Kidney tubule cell (primary cell): ENCODE data around the gene GATA2.

Source experiments
- DNase-seq: peaks from one replicate; pipeline ENCODE4 v3.0.0-alpha.2; 2018; ENCODE audit warnings: low spot score

The GATA2 gene

DNA sequence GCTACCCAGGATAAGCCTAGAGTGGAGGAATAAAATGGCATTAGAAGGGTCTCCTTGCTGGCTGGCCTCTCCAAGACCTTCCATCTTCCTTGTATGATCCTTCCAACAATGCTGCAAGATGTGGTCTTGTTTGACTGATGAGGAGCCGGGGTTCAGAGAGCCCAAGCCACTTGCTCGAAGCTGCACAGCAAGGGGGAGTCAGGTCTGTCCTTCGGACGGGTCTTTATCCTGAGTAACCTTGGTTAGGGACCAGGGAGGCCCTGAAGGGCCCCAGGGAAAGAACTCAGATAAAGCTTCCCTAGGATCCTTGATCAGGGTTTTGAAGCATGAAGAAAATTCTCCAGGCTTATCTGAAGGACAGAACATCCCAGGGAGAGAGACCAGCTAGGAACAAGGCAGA lies 19.3 kb downstream of the GATA2 start:
- DNase-seq: no peak

DNA sequence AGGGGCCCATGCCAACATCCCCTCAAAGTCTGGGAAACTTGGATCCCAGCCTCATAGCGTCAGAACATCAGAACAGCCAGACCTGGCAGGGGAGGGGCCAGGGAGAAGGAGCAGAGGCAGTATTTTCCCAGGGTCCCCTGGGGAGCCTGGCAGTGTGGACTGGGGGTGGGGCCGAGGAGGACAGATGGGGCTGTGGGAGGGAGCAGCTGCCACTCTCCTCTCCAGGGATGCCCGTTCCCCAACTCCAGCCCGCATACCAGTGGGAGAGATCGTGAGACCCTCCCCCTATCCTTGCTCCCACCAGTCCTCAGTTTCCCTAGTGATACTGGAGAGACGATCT lies 19.9 kb downstream of the GATA2 start:
- no peak for DNase-seq

DNA sequence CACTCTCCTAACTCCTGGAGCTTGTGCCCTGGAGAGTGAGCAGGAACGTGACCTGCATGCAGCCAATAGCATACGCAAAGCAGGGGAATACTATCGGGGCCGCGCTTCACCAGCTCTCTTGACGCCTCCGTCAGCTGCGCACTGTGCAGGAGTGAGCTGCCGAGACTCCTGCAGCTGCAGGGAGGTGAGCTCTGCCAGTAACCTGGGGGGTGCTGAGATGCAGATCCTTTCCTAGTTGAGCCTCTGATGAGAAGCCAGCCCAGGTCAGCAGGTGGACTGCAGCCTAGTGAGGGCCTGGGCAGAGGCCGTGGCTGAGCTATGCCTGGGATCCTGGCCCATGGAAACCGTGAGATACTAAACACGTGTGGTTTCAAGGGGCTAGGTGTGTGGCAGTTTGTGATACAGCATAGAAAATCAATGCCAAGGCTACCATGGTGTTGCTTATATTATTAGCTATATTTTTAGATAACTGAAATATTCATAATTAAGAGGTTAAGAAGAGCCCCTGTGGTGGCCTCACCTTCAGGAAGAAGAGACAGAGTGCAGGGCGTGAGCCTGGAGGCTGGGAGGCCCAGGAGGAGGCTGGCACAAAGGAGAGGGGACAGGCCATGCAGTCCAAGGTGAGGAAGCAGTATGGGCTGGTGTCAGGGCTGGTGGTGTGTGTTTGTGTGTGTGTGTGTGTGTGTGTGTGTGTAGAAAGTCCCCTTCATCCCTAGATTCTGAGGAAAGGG lies 20.4 kb downstream of the GATA2 start:
- DNase-seq: no peak

GRCh38 chr3:128471720-128472119 lies 21.3 kb downstream of the GATA2 start:
- DNase-seq: no peak

DNA sequence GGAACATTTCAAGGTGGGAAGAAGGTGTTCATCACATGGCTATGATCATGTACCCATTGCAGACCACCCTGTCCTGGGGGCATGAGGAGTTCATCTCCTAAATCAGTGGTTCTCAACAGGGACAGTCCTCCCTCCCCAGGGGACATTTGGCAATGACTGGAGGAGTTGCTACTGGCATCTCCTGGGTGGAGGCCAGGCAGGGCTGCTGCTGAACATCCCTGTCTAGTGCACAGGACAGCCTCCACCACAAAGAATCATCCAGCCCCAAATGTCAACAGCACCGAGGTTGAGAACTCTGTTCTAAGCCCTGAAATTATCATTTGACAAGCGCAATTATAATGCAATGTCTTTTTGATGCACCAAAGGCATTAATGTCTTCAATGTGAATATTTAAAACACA lies 21.9 kb downstream of the GATA2 start:
- DNase-seq: no peak

DNA sequence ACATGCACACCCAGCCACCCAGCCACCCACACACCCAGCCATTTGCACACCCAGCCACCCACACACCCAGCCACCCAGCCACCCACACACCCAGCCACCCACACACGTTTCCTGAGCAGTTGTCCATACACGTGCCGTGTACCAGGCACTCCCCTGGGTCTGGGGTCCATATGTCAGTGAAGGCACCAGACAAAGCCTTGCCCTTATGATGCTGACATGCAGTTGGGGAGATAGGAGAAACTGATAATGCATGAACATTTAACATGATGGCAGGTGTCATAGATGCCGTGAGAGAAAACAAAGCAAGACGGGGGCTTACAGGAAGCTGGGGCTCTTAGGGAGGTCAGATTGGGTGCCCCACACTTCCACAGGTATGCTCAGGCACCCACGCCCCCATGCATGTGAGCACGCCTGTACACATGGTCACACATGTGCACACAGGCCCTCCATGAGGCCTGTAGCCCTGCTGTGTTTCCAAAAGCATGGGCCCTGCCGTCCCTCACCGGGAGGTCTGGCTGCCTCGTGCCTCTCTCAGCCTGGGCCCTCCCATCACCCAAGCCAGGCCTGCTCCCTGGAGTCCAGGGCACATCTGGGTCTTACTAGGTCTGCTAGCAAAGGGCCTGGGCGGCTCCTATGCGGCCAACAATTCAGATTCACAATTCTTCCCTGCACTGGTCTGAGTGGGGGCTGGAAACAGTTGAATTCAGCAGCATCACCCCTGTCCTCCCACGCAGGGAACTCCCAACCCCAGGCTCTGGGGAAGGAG lies 22.7 kb downstream of the GATA2 start:
- DNase-seq: no peak

- no peak for DNase-seq
Measured at GRCh38 chr3:128469556-128469955, 23.4 kb downstream of the GATA2 start.

- no peak for DNase-seq
Measured at GRCh38 chr3:128468791-128469527, 24.0 kb downstream of the GATA2 start.

DNA sequence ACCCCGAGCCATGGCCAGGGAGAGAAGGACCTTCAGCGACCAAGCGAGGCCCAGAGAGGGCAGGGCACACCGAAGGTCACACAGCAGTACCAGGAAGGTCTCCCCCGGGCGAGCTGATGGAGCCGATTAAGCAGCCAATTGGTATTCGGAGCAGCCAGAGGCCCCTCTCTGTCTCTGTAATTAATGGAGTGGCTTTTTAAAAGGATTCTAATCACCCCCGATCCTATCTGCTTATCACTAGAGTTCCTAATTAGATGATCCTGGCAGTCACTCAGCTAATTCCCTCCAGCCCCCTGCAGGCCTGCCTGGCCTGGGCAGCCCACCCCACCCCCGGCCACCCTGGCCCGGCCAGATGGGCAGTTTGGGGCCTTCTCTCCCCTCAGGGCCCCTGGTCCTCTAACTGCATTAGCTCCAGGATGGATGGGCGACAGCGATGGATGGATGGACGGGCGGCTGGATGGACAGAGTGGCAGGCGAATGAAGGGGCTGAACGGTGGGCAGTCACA lies 24.7 kb downstream of the GATA2 start:
- no peak for DNase-seq

DNA sequence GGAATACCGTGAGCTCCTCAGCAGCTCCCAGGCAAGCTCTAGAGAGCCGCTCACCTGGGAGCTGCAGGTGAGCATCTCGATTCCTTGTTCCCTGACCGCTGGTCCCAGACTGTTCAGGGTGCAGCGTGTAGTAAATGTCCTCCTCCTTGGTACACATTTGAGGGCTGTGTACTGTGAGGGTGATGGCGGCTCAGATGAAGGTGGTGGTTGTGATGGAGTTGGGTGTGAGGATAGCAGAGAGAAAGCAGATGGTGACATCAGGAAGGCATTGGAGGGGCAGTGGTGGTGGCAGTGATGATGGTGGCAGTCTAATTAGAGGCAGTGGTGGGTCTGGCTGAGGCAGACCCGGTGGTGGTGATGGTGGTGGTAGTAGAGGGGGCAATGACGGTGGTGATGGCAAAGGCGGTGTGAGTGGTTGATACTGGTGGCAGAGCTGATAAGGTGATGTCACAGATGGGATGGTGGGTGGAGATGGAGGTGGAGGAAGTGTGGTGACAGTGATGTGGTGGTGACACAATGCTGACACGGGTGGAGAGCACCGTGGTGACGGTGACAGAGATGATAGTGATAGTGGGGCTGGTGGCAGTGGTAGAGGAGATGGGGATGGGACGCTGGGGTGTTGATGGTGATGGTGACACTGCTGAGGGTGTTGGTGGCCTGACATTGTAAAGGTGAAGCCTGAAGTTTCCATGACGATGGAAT lies 26.0 kb downstream of the GATA2 start, which contains the start of gene DNAJB8:
Gene DNAJB8, minus strand, starts transcription at position 51 of the 702 bp plus-strand sequence. CDS start 3,645 bp downstream, outside the sequence.
- no peak for DNase-seq

GRCh38 chr3:128464702-128465101 lies 28.3 kb downstream of the GATA2 start:
- no peak for DNase-seq

GRCh38 chr3:128464188-128464587 lies 28.8 kb downstream of the GATA2 start:
- DNase-seq: no peak

- no peak for DNase-seq
Measured at GRCh38 chr3:128463771-128464170, 29.2 kb downstream of the GATA2 start.

GRCh38 chr3:128463354-128463753 lies 29.6 kb downstream of the GATA2 start:
- DNase-seq: no peak

- no peak for DNase-seq
Measured at GRCh38 chr3:128462931-128463330, 30.1 kb downstream of the GATA2 start.

GRCh38 chr3:128462341-128462910 lies 30.6 kb downstream of the GATA2 start:
- no peak for DNase-seq

DNA sequence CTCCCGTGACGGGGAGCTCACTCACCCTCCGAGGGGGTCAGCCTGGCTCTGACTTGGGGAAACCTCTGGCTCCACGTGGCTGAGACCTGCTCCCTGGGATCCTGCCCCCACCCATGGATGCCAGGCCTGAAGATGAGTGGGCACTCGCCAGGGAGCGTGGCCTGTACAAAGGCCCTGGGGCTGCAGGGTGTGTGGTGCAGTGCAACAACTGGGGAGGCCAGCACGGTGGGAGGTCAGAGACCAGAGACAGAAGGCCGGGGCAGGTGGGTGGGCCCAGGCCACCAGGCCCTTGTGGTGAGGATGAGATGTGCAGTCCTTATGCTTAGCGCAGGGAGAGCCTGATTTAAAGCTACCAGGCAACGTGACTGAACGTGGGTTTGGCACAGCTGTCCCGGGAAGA lies 31.3 kb downstream of the GATA2 start:
- no peak for DNase-seq

DNA sequence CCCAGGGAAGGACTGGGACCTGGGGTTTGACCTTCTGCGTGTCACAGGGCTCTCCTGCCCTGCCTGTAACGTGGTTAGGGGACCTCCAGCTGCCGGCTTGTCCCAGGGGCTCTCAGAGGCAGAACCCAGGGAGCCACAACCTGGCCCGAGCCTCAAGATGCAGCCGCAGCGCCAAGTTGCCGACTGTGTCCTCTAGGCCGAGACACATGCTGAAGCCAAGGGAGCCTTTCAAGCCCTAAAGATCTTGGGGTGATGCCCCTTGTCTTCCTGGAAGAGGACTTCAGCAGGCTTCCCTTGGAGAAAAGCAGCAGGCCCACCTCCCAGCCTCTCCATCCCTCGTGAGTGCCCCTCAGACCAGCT lies 33.6 kb downstream of the GATA2 start:
- no peak for DNase-seq

GRCh38 chr3:128458746-128459460 lies 34.1 kb downstream of the GATA2 start:
- no peak for DNase-seq

- no peak for DNase-seq
Measured at GRCh38 chr3:128457937-128458336, 35.1 kb downstream of the GATA2 start.
